Hippocampal formation (tissue), 2 donors: ENCODE measurements around the gene TBC1D21.

ENCODE experiments used
- DNase-seq, 2 donors: peaks; one replicate each; lab custom pipeline; 2025; lab: John Stamatoyannopoulos, UW

The TBC1D21 gene

GRCh38 chr15:73908030-73908821 is 34.9 kb downstream of the TBC1D21 start:
- DNase-seq, result peak; percentile 24 to 55

GRCh38 chr15:73908822-73909122 is 35.4 kb downstream of the TBC1D21 start:
- DNase-seq, result no peak

DNA sequence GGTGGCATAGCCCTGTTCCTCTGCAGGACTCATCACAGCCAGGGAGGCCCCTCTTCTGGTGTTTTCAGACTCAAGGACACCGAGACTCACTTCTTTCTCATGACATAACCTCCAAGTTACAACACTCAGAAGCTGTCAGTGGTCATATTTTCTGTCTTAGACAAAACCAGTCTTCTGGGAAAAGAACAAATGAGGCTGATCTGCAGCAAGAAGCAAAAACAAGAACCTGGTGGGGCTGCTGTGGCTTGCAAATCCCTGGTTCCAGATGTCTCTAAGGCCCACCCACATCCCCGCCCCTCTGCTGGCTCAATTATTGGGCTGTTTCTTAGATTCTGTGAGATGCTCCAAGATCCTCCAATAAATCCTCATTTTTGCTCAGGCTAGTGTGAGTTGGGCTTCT is 36.3 kb downstream of the TBC1D21 start:
- DNase-seq, result no peak

- DNase-seq, result no peak
These were observed 37.3 kb downstream of the TBC1D21 start for GRCh38 chr15:73910522-73911303.

GRCh38 chr15:73912030-73912596 is 38.7 kb downstream of the TBC1D21 start:
- DNase-seq, result no peak

- no peak for DNase-seq
These were observed 40.8 kb downstream of the TBC1D21 start for GRCh38 chr15:73914145-73914544.

DNA sequence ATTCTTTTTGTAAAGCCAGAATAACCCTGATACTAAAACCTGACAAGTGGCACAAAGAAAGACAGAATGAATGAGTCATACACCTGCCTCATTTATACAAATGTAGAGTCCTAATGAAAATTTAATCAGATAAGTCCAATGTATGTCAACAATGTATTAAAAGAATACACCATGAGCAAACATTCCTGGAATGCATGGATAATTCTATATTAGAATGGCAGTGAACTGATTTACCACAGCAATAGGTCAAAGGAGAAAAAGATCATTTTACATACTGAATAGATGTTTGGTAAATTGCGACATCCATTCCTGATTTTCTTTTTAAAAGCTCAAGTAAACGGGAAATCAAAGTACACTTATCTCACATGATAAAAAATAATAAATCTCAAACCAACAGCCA is 41.7 kb downstream of the TBC1D21 start:
- no peak for DNase-seq

DNA sequence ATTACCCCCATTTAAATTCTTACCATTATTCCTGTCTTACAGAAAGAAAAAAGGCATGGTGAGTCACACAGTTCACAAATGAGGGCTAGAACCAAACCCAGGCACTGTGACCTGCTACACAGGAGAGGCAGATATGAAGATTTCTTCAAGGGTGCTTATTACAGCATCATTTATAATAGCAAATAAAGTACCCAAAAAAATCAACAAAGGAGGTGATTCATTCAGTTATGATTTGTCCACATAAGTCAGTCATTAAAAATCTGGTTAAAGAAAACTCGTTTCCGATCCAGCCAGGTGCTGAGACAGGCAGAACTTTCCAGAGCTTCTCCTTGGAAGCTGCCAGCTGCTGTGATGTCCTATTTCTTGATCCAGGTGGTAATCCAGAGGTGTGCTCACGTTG is 45.4 kb downstream of the TBC1D21 start:
- no peak for DNase-seq

GRCh38 chr15:73919706-73920105 is 46.3 kb downstream of the TBC1D21 start:
- DNase-seq, result no peak

GRCh38 chr15:73921254-73921925 is 48.0 kb downstream of the TBC1D21 start:
- DNase-seq, result no peak

- DNase-seq, result no peak
These were observed 49.1 kb downstream of the TBC1D21 start for GRCh38 chr15:73922186-73923151.

DNA sequence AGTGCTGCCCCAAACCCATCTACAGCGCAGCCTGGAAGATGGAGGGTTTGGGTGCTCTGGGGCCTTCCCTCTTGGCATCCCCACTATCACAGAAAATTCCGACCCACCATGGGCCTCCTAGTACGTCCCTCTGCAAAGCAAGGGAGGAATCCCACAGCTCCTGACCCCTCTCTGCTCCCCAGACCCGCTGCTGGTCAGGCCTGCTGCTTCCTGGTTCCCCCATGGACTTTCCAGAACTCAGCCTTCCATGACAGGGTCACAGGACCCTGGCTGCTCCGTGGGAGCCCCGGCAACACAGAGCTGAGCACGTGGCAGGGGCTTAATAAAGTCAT is 49.8 kb downstream of the TBC1D21 start:
- no peak for DNase-seq

GRCh38 chr15:73923488-73924164 is 50.3 kb downstream of the TBC1D21 start:
- no peak for DNase-seq

DNA sequence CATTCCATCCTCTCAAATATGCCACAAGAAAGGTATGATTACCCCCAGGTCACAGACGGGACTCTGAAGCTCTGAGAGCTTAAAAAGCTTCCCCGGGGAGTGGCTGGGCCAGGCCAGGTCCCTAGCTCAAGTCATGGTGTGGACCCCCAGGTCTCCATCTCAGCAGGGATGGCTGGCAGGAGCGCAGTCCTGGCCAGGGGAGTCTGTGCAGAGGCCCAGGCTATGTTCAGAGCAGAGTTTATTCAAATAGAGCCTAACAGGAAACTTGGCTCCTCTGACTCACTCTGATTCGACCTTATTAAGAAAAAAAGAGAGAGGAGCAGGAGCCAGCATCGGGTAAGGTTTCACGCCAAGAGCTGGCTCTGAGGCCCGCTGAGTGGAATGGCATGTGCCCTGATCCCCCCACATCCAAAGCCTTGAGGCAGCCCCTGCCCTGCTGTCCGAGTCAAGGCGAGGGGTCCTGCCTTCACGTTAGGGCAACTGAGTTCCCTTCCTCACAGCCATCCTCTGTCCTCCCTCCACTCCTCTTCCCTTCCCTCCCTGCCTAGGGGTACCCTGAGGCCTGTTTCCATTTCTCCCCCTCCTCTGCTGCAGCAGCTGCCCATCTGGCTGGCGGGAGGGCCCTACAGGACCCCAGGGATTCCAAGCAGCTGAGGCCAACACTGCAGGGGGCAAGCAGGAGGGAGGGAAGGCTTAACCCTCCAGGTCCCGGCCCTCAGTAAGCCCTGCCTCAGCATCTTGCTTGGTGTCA is 51.0 kb downstream of the TBC1D21 start:
- DNase-seq, result no peak

GRCh38 chr15:73925848-73926218 is 52.5 kb downstream of the TBC1D21 start:
- no peak for DNase-seq

DNA sequence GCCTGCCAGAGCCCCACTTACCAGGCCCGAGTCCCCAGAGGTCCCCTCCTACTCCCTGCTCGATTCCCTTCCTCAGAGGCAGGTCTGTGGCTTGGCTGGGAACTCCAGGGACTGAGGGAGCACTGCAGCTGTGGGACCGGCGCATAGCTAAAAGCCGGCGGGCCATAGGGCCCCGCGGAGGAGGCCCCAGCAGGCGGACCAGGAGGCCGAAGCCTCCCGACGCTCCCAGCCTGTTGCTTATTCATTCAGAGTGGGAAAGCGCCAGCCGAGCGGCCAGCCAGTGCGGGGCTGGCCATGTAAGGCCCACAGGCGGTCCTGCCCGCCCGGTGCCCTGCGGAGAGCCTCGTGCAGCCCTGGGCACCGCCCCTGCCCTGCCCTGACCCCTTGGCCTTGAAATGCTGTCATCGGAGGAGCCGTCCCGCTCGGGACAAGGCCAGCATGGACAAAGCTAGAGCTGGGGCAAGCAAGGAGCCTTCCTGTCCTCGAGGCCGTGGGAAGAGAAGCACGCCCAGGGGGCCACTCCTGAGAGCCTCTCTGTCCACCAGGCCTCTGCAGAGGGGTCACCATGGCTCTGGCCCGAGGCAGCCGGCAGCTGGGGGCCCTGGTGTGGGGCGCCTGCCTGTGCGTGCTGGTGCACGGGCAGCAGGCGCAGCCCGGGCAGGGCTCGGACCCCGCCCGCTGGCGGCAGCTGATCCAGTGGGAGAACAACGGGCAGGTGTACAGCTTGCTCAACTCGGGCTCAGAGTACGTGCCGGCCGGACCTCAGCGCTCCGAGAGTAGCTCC is 53.0 kb downstream of the TBC1D21 start, which contains the start of gene LOXL1:
LOXL1 (plus strand) TSS at position 244 of the 784 bp plus-strand sequence; CDS start at position 566, 322 bp downstream.
- no peak for DNase-seq

GRCh38 chr15:73927003-73927475 is 53.7 kb downstream of the TBC1D21 start:
- no peak for DNase-seq

GRCh38 chr15:73927476-73928240 is 54.3 kb downstream of the TBC1D21 start:
- DNase-seq, result no peak

DNA sequence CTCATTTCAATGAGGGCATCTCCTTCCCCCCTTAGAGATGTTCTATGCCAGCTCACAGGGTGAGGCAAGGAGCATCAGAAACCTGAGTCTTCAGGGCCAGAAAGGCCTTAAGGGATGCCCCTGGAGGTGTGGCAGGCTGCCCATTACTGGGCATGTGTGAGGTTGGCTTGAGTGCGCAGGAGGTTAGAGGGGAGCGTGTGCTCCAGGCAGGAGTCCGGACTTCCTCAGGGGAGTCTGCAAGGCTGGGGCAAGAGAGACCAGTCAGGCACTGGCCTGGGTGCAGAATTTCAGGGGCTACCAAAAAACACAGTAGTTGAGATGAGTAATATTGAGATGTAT is 54.8 kb downstream of the TBC1D21 start:
- no peak for DNase-seq
